Loucy (cell line): Measurements from ENCODE around the gene MYH14.

Experiments
- EZH2phosphoT487 ChIP-seq: fragments of 200-600 bp; IDR thresholded peaks from 2 replicates; pipeline ENCODE4 v1.6.1; 2018; ENCODE audit warnings: antibody characterized with exemption, mild to moderate bottlenecking, moderate library complexity, borderline replicate concordance
- TF ChIP-seq, protein P1 (sequence below): fragments of 200-600 bp; sonication (generic); conservative IDR thresholded peaks from 2 replicates; pipeline ENCODE4 v1.5.1; 2014; ENCODE audit warnings: mild to moderate bottlenecking, antibody characterized with exemption, low read length

GRCh38 chr19:50331221-50331993, 128.0 kb downstream of the MYH14 start:
- TF ChIP-seq, protein P1, sequence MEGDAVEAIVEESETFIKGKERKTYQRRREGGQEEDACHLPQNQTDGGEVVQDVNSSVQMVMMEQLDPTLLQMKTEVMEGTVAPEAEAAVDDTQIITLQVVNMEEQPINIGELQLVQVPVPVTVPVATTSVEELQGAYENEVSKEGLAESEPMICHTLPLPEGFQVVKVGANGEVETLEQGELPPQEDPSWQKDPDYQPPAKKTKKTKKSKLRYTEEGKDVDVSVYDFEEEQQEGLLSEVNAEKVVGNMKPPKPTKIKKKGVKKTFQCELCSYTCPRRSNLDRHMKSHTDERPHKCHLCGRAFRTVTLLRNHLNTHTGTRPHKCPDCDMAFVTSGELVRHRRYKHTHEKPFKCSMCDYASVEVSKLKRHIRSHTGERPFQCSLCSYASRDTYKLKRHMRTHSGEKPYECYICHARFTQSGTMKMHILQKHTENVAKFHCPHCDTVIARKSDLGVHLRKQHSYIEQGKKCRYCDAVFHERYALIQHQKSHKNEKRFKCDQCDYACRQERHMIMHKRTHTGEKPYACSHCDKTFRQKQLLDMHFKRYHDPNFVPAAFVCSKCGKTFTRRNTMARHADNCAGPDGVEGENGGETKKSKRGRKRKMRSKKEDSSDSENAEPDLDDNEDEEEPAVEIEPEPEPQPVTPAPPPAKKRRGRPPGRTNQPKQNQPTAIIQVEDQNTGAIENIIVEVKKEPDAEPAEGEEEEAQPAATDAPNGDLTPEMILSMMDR, result no peak
- no peak for TF ChIP-seq EZH2phosphoT487
